A549 (cell line): ENCODE data around the gene IL17F. TPM values are rescaled to one million over a fixed set of nuclear protein-coding genes. Genes with fewer than 3 reads are reported as not detected.
A peak's percentile ranks its signal among the peaks of the same experiment; 100 is the strongest.

Experiments used
- ATAC-seq, 2 experiments: fragments of 200-7000 bp in 1 of 2; fragments of >200 bp in 1 of 2; cut with Nextera tagmentation in 1 of 2; cut with Tn5 transposase in 1 of 2; 3 replicates each; pipeline versions ENCODE4 v1.8.0 to v1.9.1; 2018 to 2020; ENCODE audit warnings: mild to moderate bottlenecking in 1 of 2, moderate library complexity in 1 of 2
- CTCF ChIA-PET: fragments of 300-600 bp; sonication (Branson Sonifier 250); formaldehyde crosslinking; extraction: SDS; loops from one replicate; lab custom pipeline; 2021; ENCODE audit warnings: antibody characterized with exemption, inconsistent platforms; lab: Yijun Ruan, JAX
- POLR2A ChIA-PET: fragments of 350-600 bp; formaldehyde crosslinking; extraction: SDS; loops from one replicate; lab custom pipeline; 2021; ENCODE audit warnings: antibody characterized with exemption, inconsistent platforms; lab: Yijun Ruan, JAX
- DNase-seq, 2 experiments: peaks; one replicate each; pipeline versions ENCODE4 v3.0.0 to v3.0.0-alpha.2; 2011 to 2016; ENCODE audit warnings: low read depth in 1 of 2, low spot score in 1 of 2
- FAIRE-seq: peaks from 2 replicates; lab custom pipeline; 2011; peaks lifted over from hg19 to GRCh38; lab: Jason Lieb, UNC
- H3K27ac ChIP-seq, 2 experiments: fragments of >200 bp; sonication (Bioruptor Twin); formaldehyde crosslinking; 3 replicates each; pipeline ENCODE4 v1.5.1; 2016 to 2017
- H3K4me1 ChIP-seq: fragments of >200 bp; sonication (Bioruptor Twin); formaldehyde crosslinking; 3 replicates; pipeline ENCODE4 v1.6.1; 2016
- H3K4me2 ChIP-seq: fragments of >200 bp; sonication (Bioruptor Twin); formaldehyde crosslinking; 3 replicates; pipeline ENCODE4 v1.6.1; 2016
- H3K4me3 ChIP-seq: fragments of >200 bp; sonication (Bioruptor Twin); formaldehyde crosslinking; 3 replicates; pipeline ENCODE4 v1.5.1; 2016
- H3K9me3 ChIP-seq: fragments of >200 bp; sonication (Bioruptor Twin); formaldehyde crosslinking; 3 replicates; pipeline ENCODE4 v1.6.1; 2016
- MAFK ChIP-seq: fragments of 450-650 bp; IDR thresholded peaks from 2 replicates; pipeline ENCODE4 v1.6.1; 2014; ENCODE audit not compliant: partially characterized antibody
- NFE2L2 ChIP-seq: fragments of 150-350 bp; conservative IDR thresholded peaks from 2 replicates; pipeline ENCODE4 v1.6.1; 2014; ENCODE audit warnings: low read length
- PHF8 ChIP-seq: fragments of 200-600 bp; sonication (generic); IDR thresholded peaks from 2 replicates; pipeline ENCODE4 v1.6.1; 2016; ENCODE audit warnings: low read depth, mild to moderate bottlenecking, antibody characterized with exemption, moderate library complexity, borderline replicate concordance
- RAD21 ChIP-seq, 2 experiments: fragments of >200 bp in 1 of 2; sonication (Bioruptor Twin) in 1 of 2; formaldehyde crosslinking in 1 of 2; IDR thresholded peaks in 1 of 2; conservative IDR thresholded peaks in 1 of 2; 2 replicates in 1 of 2; 3 replicates in 1 of 2; pipeline ENCODE4 v1.6.1; 2012 to 2018; ENCODE audit warnings: inconsistent platforms in 1 of 2
- WGBS: methylation state at CpG from one replicate; pipeline ENCODE4 v1.1.6; 2017; ENCODE audit errors: missing lambda C conversion rate; 5-methylcytosine and 5-hydroxymethylcytosine counted together
- polyA plus RNA-seq, 4 experiments: library from polyadenylated mRNA; depleted of rRNA in 3 of 4; stranded (reverse); fragments of >200 nt; fragmentation: RNase III in 1 of 4; extraction: RNeasy Plus Mini Kit Qiagen cat#74134 plus additional on column Dnase treatment in 1 of 4; gene quantifications; 2 replicates in 3 of 4; 3 replicates in 1 of 4; pipeline ENCODE4 v1.2.3, GENCODE V29; 2011 to 2017
- TF ChIP-seq, protein P1 (sequence below): IDR thresholded peaks from 2 replicates; pipeline ENCODE4 v1.6.1; 2012

The IL17F gene
- polyA plus RNA-seq, 2 of the 4 experiments (the other 2 are of a cell fraction), result not detected

DNA sequence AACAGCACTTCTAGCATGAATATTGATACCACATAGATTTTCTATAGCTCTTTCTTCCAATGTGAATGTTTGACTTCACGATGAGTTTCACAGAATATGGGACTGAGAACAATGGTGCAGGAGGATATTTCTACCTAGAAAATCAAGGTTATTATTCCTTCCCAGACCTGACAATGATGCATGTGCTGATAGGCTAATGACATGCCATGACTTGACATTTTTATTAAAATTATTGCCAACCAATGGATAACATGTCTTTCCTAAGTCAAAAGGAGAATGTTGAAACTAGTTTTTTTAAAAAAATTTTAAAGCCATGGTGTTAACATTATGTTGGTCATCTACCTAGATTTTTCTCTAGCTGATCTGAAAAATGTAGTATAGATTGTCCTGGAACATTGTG is 57.2 kb downstream of the IL17F start:
- Histone ChIP-seq H3K4me3 (no peak overlapping the region), H3K27ac (no peak overlapping the region), H3K4me1 (no peaks in the 10 kb centered on the region)
- ATAC-seq (no peak), DNase-seq (no peak), FAIRE-seq (no peak)
- WGBS, result 0% methylated on average over 1 of the region's 1 CpG
- CTCF ChIA-PET, result no interaction called here
- TF ChIP-seq PHF8, result no peak
- peak; percentile 21 for TF ChIP-seq MAFK
- no peak for TF ChIP-seq RAD21 (conservative IDR thresholded peaks at IDR 0.05 in 1 of 2, IDR thresholded peaks at IDR 0.05 in 1 of 2)
- TF ChIP-seq, protein P1, sequence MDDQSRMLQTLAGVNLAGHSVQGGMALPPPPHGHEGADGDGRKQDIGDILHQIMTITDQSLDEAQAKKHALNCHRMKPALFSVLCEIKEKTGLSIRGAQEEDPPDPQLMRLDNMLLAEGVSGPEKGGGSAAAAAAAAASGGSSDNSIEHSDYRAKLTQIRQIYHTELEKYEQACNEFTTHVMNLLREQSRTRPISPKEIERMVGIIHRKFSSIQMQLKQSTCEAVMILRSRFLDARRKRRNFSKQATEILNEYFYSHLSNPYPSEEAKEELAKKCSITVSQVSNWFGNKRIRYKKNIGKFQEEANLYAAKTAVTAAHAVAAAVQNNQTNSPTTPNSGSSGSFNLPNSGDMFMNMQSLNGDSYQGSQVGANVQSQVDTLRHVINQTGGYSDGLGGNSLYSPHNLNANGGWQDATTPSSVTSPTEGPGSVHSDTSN, result no peak
- peak; percentile 66 for TF ChIP-seq NFE2L2
- TF ChIP-seq, all 56 proteins: peak for 2
- POLR2A ChIA-PET, result no interaction called here
- Histone ChIP-seq H3K4me2 (no peak overlapping the region), H3K9me3 (no peaks in the 10 kb centered on the region)

Other genes starting within 250 kb of the IL17F start
- gene PKHD1, start 156.9 kb downstream of the IL17F start, polyA plus RNA-seq (2011; rRNA removed), result not detected in 2 replicates
- not detected in 3 replicates for gene PKHD1, start 156.9 kb downstream of the IL17F start, polyA plus RNA-seq (2017; fragmentation: RNase III; extraction: RNeasy Plus Mini Kit Qiagen cat#74134 plus additional on column Dnase treatment)
- gene IL17A, start 58.1 kb downstream of the IL17F start, polyA plus RNA-seq (2011; rRNA removed), result not detected in 2 replicates
- gene IL17A, start 58.1 kb downstream of the IL17F start, polyA plus RNA-seq (2017; fragmentation: RNase III; extraction: RNeasy Plus Mini Kit Qiagen cat#74134 plus additional on column Dnase treatment), result not detected in 3 replicates
- 105 and 111 TPM in 2 replicates for gene MCM3, start 40.2 kb upstream of the IL17F start, polyA plus RNA-seq (2011; rRNA removed)
- gene MCM3, start 40.2 kb upstream of the IL17F start, polyA plus RNA-seq (2017; fragmentation: RNase III; extraction: RNeasy Plus Mini Kit Qiagen cat#74134 plus additional on column Dnase treatment), result 94.7 to 101 TPM (median 95.9 TPM) in 3 replicates
- 1.2 and 1.3 TPM in 2 replicates for gene PAQR8, start 117.7 kb upstream of the IL17F start, polyA plus RNA-seq (2011; rRNA removed)
- gene PAQR8, start 117.7 kb upstream of the IL17F start, polyA plus RNA-seq (2017; fragmentation: RNase III; extraction: RNeasy Plus Mini Kit Qiagen cat#74134 plus additional on column Dnase treatment), result 0.50 to 0.84 TPM (median 0.80 TPM) in 3 replicates
- 43.5 and 46.7 TPM in 2 replicates for gene EFHC1, start 175.8 kb upstream of the IL17F start, polyA plus RNA-seq (2011; rRNA removed)
- 14.0 to 16.5 TPM (median 15.2 TPM) in 3 replicates for gene EFHC1, start 175.8 kb upstream of the IL17F start, polyA plus RNA-seq (2017; fragmentation: RNase III; extraction: RNeasy Plus Mini Kit Qiagen cat#74134 plus additional on column Dnase treatment)